Measurements from ENCODE around the gene NPW.

Gene NPW

DNA sequence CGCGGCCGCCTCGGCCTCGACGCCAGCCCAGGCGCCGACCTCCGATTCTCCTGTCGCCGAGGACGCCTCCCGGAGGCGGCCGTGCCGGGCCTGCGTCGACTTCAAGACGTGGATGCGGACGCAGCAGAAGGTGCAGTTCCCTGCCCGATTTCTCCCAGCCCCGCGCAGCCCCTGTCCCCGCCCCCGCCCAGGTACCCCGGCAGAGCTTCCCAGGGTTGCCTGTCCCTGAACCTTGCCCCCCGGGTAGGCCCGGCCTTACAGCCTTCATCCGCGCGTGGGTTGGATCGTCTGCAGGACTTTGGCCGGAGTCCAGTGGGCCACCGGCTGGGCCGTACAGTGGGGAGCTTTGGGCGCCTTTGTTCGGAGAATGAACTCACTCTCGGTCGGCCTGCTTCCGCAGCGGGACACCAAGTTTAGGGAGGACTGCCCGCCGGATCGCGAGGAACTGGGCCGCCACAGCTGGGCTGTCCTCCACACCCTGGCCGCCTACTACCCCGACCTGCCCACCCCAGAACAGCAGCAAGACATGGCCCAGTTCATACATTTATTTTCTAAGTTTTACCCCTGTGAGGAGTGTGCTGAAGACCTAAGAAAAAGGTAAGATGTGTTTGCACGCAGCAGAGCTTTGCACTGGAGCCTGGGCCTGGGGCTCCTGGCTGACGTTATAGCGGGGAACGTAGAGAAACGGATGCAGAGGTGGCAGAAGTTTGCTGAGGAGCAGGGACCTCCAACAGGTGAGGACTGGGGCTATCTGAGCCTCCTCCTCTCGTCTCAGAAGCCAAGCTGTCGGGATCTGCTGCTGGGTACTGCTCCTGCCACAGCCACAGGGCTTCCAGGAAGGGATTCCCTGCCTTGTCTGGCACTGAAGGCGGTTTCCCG is 35.0 kb upstream of the NPW start:
- no peak for DNase-seq (ENCODE audit: low read depth in 2 of 3, low spot score in 2 of 3)

DNA sequence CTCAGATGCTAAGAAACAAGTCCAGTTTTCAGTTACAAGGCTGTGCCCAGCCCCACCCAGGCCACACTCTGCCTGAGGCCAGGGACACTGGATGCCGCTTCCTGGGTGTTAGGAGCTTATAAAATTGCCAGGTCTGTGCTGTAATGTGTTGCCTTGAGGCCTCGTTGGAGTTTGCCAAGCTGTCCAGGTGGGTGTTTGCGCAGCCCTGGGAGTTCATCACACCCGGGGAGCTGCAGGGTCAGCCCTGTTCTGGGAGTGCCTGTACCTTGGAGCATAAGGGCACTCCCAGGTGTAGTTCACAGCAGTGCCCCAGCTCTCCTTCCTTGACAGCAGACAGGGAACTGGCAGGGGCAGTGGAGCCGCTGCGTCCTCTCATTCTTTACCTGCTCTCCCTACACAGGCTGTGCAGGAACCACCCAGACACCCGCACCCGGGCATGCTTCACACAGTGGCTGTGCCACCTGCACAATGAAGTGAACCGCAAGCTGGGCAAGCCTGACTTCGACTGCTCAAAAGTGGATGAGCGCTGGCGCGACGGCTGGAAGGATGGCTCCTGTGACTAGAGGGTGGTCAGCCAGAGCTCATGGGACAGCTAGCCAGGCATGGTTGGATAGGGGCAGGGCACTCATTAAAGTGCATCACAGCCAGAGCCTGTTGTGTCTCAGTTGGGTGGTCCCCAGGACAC is 34.0 kb upstream of the NPW start:
- DNase-seq (ENCODE audit: low read depth in 2 of 3, low spot score in 2 of 3), result no peak

DNA sequence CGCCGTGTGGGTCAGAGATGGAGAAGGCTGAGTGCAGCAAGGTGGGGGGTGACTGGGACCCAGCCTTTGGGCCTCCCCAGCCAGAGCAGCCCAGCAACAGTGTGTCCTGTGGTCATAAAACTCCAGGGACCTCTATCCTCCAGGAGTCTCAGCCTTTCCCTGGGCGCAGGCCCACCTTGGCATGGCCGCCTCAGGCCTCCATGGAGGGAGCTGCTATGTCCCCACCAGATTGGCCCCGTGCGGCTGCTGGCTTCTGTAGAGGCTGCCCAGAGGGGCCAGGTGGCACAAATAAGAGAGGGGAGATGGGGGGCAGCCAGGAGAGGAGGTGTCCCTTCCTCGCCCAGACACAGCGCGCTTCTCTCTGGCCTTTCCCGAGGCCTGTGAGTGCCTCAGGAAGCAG is 32.4 kb upstream of the NPW start:
- no peak for DNase-seq (ENCODE audit: low read depth in 2 of 3, low spot score in 2 of 3)

DNA sequence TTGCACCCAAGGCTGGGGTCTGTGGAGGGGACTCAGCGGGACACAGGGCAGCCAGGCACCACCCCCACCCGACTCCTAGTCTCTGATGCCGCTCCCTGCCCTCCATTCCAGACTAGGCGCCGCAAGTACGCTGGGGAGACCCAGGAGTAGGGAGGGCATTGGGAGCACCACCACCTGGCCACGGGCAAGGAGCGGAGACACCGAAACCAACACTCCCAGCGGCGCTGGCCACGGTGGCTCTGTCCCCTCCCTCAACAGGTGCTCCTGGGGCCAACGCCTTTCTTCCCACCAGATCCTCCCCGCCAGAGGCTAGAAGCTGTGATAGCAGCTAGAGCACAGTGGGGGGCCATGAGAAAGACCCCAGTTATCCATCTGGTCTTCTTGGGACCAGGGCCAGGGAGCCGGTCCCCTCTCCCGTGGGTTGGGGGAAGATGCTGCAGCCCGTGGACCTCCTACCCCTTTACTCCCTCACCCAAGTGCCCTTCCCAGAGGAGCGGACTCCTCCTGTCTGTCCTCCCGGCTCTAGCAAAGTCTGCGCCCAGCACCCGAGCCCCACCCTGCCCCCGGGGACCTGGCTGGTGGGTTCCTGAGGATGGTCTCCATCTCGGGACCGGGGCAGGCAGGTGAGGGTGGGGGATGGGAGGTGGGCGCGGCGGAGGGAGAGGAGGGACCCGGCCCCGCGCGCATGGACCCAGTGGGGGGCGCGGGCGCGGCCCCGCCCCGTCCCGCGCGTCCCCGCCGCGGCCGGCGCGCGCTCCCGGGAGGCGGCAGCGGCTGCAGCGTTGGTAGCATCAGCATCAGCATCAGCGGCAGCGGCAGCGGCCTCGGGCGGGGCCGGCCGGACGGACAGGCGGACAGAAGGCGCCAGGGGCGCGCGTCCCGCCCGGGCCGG is 30.1 kb upstream of the NPW start, which contains the start of gene SYNGR3:
Gene SYNGR3, plus strand, starts transcription at position 762 of the 892 bp plus-strand sequence. CDS start 133 bp downstream, outside the sequence.
- DNase-seq (ENCODE audit: low read depth in 2 of 3, low spot score in 2 of 3), result no peak

DNA sequence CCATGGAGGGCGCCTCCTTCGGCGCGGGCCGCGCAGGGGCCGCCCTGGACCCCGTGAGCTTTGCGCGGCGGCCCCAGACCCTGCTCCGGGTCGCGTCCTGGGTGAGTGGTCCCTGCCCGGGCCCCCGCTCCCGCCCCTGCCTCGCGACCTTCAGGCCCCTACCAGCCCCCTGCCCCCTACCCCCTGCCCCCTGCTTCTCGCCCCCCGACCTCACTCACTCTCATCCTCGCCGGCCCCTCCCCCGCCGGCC is 29.6 kb upstream of the NPW start:
- DNase-seq (ENCODE audit: low read depth in 2 of 3, low spot score in 2 of 3), result no peak

DNA sequence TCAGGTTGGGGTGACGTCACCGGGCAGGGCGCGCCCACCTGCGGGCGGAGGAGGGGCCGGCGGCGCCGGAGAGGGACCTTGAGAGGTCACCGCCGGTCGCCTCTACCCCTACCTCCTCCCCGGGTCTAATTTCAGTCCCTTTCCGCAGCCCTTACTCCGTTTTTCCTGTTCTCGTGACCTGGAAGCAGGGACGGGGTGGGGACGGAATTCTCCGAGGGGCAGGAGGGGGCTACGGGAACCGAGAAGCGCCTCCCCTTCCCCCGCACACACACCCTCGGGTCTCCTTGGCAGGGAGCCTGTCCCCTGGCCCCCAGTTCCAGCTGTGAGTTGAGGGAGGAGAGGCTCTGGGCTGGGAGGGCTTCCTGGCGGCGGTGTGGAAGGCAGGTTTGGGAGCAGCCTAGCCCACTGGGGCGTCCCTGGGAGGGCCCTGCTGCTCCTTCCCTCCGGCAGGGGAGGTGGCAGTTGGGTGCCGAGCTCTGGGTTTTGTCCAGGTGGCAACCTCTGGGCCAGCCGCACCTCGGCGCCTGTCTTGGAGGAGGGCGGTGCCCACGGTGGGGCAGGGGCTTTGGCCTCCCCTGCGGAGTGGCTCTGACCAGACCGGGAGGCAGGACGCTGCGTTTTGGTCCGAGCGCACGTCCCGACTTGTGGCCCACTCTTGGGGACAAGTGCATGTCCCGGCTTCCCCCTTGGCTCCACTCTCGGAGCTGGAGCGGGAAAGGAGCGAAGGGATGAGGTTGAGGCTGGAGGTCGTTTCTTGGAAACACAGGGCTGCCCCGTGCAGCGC is 29.0 kb upstream of the NPW start:
- no peak for DNase-seq (ENCODE audit: low read depth in 2 of 3, low spot score in 2 of 3)

DNA sequence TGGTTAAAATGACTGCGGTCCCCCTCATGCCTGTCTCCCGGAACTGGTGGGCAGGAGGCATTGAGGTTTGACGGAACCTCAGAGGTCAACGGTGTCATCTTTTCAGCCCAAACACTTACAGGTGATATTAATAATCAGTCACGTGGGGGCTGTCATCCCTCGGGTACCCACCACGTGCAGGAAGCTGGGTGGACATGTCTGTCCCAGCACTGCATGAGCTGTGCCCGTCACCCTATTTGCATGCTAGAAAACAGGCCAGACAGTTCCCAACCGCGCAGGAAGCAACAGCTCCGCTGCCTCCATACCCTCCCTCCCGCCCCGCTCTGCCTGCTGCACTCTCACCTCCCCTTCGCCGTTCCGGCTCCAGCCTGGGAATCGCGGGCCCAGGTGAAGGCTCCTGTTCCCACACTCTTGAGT is 28.4 kb upstream of the NPW start:
- DNase-seq (ENCODE audit: low read depth in 2 of 3, low spot score in 2 of 3), result peak in 1 of 3 experiments; percentile 38

DNA sequence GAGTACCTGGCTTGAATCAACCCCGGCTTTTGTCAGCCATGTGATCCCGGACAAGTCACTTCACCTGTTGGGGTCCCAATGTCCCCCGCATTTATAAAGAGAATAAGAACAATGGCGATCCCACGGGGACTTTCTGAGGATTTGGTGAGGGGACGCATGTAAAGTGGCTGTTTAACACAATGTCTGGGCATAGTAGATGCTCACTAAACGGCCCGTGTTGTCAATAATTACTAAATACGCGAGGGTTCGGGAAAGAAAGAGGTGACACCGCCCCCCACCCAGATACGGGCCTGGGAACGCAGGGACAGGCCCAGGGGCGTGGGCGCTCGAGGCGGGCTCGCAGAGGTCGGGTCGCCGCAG is 28.0 kb upstream of the NPW start:
- no peak for DNase-seq (ENCODE audit: low read depth in 2 of 3, low spot score in 2 of 3)

DNA sequence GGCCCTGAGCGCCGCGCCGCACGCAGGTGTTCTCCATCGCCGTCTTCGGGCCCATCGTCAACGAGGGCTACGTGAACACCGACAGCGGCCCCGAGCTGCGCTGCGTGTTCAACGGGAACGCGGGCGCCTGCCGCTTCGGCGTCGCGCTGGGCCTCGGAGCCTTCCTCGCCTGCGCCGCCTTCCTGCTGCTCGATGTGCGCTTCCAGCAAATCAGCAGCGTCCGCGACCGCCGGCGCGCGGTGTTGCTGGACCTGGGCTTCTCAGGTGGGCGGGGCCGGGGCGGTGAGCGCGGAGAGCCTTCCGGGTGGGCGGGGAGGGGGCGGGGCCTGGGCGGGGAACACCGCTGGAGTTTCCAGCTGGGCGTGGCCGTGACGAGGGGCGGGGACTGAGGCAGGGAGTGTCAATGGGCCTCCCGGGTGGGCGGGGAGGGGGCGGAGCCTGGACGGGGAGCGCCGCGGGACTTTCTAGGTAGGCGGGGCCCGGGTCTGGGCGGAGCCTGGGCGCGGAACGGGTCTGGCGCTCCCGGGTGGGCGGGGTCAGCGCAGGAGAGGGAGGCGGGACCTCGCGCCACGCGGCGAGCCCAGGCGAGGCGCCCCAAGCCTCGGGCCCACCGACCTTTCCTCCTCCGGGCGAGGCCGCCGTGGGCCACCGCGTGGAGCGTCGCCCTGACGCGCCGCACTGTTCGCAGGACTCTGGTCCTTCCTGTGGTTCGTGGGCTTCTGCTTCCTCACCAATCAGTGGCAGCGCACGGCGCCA is 27.5 kb upstream of the NPW start:
- peak; percentile 92 to 98 (median 93) for DNase-seq (ENCODE audit: low read depth in 2 of 3, low spot score in 2 of 3)

DNA sequence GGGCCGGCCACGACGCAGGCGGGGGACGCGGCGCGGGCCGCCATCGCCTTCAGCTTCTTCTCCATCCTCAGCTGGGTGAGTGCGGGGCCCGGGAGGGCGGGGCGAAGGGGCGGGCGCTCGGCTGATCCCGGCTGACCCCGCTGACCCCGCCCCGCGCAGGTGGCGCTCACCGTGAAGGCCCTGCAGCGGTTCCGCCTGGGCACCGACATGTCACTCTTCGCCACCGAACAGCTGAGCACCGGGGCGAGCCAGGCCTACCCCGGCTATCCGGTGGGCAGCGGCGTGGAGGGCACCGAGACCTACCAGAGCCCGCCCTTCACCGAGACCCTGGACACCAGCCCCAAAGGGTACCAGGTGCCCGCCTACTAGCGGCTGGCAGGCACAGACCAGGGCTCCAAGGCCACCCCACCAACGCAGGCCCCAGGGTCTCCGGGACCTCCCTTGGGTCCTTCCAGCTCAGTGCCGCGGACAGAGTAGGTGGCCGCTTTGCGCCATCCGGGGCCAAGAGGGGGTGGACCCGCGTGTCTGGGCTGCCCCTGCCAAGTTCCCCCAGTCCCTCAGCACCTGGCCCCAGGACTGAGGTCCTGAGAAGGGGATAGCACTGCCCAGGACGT is 26.8 kb upstream of the NPW start:
- DNase-seq (ENCODE audit: low read depth in 2 of 3, low spot score in 2 of 3), result no peak

DNA sequence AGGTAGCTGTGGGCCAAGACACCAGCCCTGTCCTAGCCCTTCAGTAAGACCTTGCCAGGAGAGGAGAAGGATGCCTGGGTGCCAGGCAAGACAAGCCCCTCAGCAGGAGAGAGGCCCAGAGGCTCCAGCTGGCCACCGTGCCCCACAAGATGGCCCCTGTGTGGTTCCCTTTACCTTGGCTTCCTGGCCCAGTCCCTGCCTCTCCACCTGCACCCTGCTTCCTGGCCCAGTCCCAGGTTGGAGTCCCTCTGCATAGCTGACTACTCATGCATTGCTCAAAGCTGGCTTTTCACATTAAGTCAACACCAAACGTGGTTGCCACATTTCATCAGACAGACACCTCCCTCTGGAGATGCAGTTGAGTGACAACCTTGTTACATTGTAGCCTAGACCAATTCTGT is 25.9 kb upstream of the NPW start:
- no peak for DNase-seq (ENCODE audit: low read depth in 2 of 3, low spot score in 2 of 3)

DNA sequence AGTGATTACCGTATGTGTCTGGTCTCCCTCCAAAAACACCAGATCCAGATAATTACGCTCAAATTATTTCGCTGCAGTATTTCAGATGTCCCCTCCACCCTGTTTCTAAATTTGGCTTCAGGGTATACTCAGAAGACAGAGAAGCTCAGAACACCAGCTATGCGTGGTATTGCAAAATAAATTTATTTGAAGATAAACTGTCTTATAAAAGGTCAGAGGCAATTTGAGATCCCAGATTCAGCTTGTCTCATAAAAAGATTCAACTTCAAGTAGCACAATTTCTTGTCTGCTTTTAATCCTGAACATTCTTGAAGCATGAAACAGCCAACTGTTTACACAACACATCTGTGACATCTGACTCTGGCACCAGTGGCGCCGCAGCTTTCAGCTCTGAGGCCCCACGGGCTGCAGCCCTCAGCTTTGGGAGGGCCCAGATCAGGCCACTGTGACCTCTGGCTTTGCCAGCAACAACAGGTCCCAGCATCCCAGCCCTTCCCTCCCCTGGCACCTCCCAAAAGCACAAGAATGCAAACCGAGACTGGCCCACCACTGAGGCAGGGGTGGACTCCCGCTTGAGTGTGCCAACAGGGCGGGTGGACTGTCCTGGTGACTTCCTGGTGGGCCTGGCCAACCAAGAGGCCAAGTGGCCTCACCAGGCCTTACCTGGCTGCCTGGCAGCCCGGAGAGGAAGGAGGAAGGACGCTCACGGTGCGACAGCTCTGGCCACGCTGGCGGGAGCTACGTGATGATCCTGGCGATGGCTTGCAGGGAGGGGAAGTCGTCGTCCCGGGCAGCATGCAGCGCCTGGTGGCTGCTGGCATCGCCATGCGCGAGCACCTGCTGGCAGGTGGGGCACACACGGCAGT is 21.9 kb upstream of the NPW start:
- no peak for DNase-seq (ENCODE audit: low read depth in 2 of 3, low spot score in 2 of 3)

DNA sequence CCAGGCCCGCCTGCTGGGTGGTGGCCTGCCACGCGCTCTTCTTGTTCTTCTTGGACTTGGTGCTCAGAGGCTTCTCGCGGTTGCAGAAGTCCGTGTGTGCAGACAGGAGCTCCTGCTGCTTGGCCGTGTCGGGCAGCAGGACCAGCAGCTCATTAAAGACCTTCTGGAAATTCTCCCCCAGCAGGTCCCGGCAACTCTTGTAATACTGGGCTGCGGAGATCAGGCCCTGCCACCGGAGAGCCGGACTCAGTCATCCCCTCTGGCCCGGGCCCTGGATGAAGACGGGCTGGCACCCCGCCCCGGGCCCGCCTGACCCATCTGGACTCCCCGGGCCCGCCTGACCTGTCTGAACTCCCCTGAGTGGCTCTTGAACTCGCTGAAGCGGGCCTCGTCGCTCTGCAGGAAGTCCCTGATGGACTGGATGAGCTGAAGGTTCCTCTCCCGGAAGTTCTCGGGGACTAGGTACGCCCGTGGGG is 21.2 kb upstream of the NPW start:
- no peak for DNase-seq (ENCODE audit: low read depth in 2 of 3, low spot score in 2 of 3)

DNA sequence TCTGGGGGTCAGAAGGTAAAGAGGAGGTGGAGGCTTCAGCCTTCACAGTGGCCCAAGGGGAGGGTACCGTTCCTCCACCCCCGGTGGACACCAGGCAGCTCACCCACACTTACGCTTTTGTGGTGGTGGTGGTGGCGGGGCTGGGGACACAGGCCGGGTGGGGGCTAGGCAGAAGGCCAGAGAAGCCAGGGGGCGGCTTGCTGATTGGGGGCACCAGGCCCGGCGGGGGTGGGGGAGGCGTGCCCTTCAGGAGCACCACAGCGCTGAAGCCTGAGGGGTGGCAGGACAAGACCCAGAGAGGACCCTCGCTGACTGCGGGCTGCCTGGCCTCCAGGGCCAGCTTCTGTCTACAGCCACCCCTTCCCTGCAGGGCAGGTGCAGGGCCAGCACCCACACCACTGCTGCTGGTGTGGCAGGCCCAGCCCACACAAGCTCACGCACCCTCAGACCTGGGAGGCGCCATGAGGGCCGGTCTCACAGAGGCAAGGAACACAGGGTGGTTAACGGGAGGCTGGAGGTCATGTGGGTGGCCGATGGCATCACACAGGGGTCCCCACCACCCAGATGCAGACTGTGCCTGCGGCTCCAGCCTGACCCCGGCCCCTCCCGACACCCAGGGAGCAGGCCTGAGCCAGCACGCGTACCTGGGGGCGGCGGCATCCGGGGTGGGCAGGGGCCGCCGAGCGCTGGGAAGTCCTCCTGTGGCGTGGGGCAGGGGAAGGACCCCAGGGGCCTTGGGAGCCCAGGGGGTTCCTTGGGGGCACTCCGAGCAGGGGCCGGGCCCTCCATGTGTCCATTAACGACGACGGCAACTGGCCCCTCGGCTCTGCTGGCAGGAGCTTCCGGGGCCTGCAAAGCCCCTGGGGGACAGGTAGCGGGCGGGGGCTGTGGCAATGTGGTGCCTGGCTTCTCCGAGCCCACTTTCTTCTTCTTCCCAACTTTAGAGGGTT is 20.5 kb upstream of the NPW start:
- no peak for DNase-seq (ENCODE audit: low read depth in 2 of 3, low spot score in 2 of 3)

DNA sequence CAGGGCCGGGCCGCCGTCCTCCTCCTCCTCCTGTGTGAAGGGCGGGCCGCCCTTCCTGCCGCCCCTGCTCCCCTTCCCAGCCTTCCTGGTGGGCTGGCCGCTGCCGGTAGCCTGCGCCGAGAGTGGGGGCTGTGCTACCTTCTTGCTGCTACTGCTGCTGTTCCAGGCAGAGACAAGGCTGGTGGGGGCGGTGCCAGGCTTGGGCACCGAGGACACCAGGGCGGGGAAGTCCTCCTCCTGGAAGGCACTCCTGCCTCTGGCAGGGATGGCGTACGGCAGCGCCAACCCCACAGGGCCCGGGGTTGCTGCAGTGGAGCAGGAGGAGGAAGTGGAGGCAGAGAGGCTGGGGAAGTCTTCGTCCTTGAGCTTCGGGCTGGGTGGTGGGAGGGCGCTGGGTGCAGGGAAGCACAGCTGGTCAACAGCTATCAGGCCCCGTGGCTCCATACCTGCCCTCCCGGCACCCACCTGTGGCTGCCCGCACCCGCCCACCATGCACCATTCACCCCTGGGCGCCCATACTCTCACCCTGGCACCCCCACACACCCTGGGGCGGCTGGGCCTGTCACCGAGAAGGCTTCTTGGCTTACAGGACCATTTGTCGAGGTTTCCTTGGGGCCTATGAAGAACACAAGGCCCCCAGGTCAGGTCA is 19.6 kb upstream of the NPW start:
- no peak for DNase-seq (ENCODE audit: low read depth in 2 of 3, low spot score in 2 of 3)

DNA sequence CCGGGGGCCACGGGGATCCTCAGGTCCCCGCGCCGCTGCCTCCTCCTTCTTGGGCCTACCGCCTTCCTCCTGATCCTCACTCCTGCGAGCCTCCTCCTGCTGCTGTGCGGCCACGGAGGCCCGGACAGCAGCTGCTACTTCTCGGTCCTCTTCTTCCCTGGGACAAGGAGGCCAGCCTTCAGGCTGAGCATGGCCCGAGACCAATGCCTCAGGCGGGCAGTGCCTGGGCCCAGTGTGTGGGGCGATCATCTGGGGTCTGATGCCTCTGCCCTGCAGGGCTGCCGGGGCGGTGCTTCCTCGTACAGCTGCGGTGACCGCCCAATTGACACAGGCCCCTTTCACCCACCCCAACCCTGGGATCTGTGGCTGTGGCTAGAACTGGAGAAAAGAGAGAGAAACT is 18.6 kb upstream of the NPW start:
- no peak for DNase-seq (ENCODE audit: low read depth in 2 of 3, low spot score in 2 of 3)

Measured in activated CD8-positive, alpha-beta memory T cell treated with anti-CD3 and anti-CD28 coated beads for 48 hours (primary cell).